GM23248 (cell line): Measurements from ENCODE around the gene AKAP13. TPM values are rescaled to one million over a fixed set of nuclear protein-coding genes. Genes with fewer than 3 reads are reported as not detected.

Source experiments
- DNase-seq: peaks from one replicate; pipeline ENCODE4 v3.0.0-alpha.2; 2015
- H2AFZ ChIP-seq: fragments of 200-600 bp; sonication (generic); 2 replicates; pipeline ENCODE4 v1.6.1; 2016; ENCODE audit warnings: antibody characterized with exemption
- H3F3A ChIP-seq: fragments of 200-600 bp; sonication (generic); 2 replicates; pipeline ENCODE4 v1.6.1; 2016; ENCODE audit warnings: mild to moderate bottlenecking, antibody characterized with exemption, mixed run types; ENCODE audit not compliant: insufficient read depth
- H3K27ac ChIP-seq: fragments of 200-600 bp; sonication (generic); 2 replicates; pipeline ENCODE4 v1.5.1; 2016; ENCODE audit warnings: mild to moderate bottlenecking
- H3K27me3 ChIP-seq: fragments of 200-600 bp; sonication (generic); replicated peaks from 2 replicates; pipeline ENCODE4 v1.6.1; 2016; ENCODE audit warnings: mild to moderate bottlenecking; ENCODE audit not compliant: insufficient read depth
- H3K36me3 ChIP-seq: fragments of 200-600 bp; sonication (generic); 2 replicates; pipeline ENCODE4 v1.6.1; 2016; ENCODE audit warnings: low read depth, mild to moderate bottlenecking
- H3K4me1 ChIP-seq: fragments of 200-600 bp; sonication (generic); 2 replicates; pipeline ENCODE4 v1.6.1; 2016; ENCODE audit warnings: mild to moderate bottlenecking; ENCODE audit not compliant: insufficient read depth
- H3K4me2 ChIP-seq: fragments of 200-600 bp; sonication (generic); one replicate; pipeline ENCODE4 v1.6.1; 2016; ENCODE audit warnings: mild to moderate bottlenecking; ENCODE audit not compliant: unreplicated experiment
- H3K4me3 ChIP-seq: fragments of 200-600 bp; sonication (generic); 2 replicates; pipeline ENCODE4 v1.5.1; 2016; ENCODE audit warnings: mild to moderate bottlenecking
- H3K79me2 ChIP-seq: fragments of 200-600 bp; sonication (generic); 2 replicates; pipeline ENCODE4 v1.6.1; 2016; ENCODE audit warnings: mild to moderate bottlenecking; ENCODE audit not compliant: insufficient read depth
- H3K9ac ChIP-seq: fragments of 200-600 bp; sonication (generic); 2 replicates; pipeline ENCODE4 v1.6.1; 2016; ENCODE audit warnings: mild to moderate bottlenecking
- H3K9me2 ChIP-seq: fragments of 200-600 bp; sonication (generic); 2 replicates; pipeline ENCODE4 v1.6.1; 2016; ENCODE audit warnings: mixed run types, mild to moderate bottlenecking, moderate library complexity; ENCODE audit not compliant: insufficient read depth
- H3K9me3 ChIP-seq: fragments of 200-600 bp; sonication (generic); one replicate; pipeline ENCODE4 v1.6.1; 2017; ENCODE audit warnings: low read depth
- H4K20me1 ChIP-seq: fragments of 200-600 bp; sonication (generic); 2 replicates; pipeline ENCODE4 v1.6.0; 2016; ENCODE audit not compliant: insufficient read depth
- EZH2 ChIP-seq: fragments of 200-600 bp; sonication (generic); IDR thresholded peaks from 2 replicates; pipeline ENCODE4 v1.6.1; 2018; ENCODE audit warnings: antibody characterized with exemption, mild to moderate bottlenecking; ENCODE audit not compliant: insufficient read depth, poor library complexity, severe bottlenecking
- EZH2phosphoT487 ChIP-seq: fragments of 200-600 bp; sonication (generic); IDR thresholded peaks from 2 replicates; pipeline ENCODE4 v1.6.1; 2018; ENCODE audit warnings: antibody characterized with exemption, moderate library complexity, mild to moderate bottlenecking, low read depth; ENCODE audit not compliant: insufficient read depth
- WGBS, 2 experiments: methylation state at CpG; one replicate each; pipeline ENCODE4 v1.1.6; 2015 to 2017; ENCODE audit warnings: low lambda C conversion rate in 2 of 2, low coverage in 1 of 2; ENCODE audit errors: missing lambda C conversion rate in 2 of 2; 5-methylcytosine and 5-hydroxymethylcytosine counted together
- in situ Hi-C: fragments of 300-500 bp; cut with MboI; formaldehyde crosslinking; loops from 2 replicates; pipeline ENCODE4 v1.15.0; 2020
- polyA plus RNA-seq: library from polyadenylated mRNA; unstranded; fragments of >200 nt; fragmentation: Nextera tagmentation; extraction: Ambion mirVana; gene quantifications from 2 replicates; pipeline ENCODE4 v1.2.1, GENCODE V29; 2016
- total RNA-seq: library from RNA; depleted of rRNA; stranded (reverse); fragments of >200 nt; shearing (Covaris generic); gene quantifications from 2 replicates; pipeline ENCODE4 v1.2.3, GENCODE V29; 2014

Gene AKAP13
- total and polyA plus RNA-seq, 2 experiments from 2014 or later: 26.5 to 27.7 TPM

DNA sequence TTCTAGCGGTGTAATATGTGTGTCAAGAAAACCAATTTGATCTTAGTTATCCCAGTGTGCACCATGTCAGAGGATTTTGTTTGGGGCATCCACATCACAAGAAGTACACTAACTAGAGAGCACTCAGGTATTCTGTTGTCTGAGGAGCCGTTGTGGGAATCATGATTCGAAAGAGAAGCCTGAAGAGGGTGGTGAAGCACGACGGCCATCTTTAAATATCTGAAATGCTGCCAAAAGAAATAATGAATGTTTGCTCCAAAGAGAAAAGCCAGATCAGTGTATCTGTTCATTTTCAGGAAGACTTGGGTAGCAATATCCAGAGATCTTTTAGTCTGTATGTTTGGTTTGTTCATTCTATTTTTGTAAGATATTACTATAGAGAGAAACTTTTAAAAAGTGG, 233.7 kb downstream of the AKAP13 start:
- H3K9me3 ChIP-seq: no peaks in the 10 kb centered on the region
- H3K79me2 ChIP-seq: peaks cover 63% of the 10 kb centered on the region
- H3K4me1 ChIP-seq: peaks cover 33% of the 10 kb centered on the region
- no peak overlapping the region for H3K9ac ChIP-seq
- H4K20me1 ChIP-seq: no peaks in the 10 kb centered on the region
- in situ Hi-C loops: no loop called here
- no peak overlapping the region for H3K4me3 ChIP-seq
- peaks cover 46% of the 10 kb centered on the region for H3F3A ChIP-seq
- no peaks in the 10 kb centered on the region for H3K27me3 ChIP-seq
- no peaks in the 10 kb centered on the region for H3K36me3 ChIP-seq
- no peaks in the 10 kb centered on the region for H3K9me2 ChIP-seq
- 40 to 42% methylated on average over 5 of the region's 5 CpGs for WGBS, 2 experiments
- no peak for TF ChIP-seq EZH2
- H2AFZ ChIP-seq: no peak overlapping the region
- peak; percentile 15 for DNase-seq
- H3K4me2 ChIP-seq: no peak overlapping the region
- H3K27ac ChIP-seq: no peak overlapping the region

DNA sequence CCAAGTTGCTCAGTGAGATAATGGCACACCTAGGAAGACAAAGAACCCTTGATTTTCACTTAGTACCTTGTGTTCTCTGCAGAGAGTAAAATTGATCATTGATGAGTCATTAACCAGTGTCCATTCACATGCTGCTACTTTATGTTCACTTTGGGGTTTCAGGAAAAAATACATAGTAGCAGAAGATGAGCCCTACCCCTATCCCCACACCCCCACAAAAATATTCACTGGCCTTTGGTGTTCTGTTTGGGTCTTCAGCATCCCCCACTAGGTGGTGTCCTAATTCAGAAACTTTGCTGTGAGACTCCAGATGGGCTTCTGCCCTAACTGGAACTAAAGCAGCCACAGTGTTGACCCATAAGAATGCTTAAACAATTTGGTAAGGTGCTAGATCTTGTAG, 235.5 kb downstream of the AKAP13 start:
- peaks cover 59% of the 10 kb centered on the region for H3K79me2 ChIP-seq
- peak overlapping the region; percentile 93 for H3K27ac ChIP-seq
- peaks cover 54% of the 10 kb centered on the region for H3F3A ChIP-seq
- H3K9ac ChIP-seq: peak overlapping the region; percentile 92
- H3K9me2 ChIP-seq: no peaks in the 10 kb centered on the region
- no peaks in the 10 kb centered on the region for H3K9me3 ChIP-seq
- in situ Hi-C loops: no loop called here
- no peaks in the 10 kb centered on the region for H3K27me3 ChIP-seq
- H3K4me1 ChIP-seq: peaks cover 45% of the 10 kb centered on the region
- DNase-seq: peak; percentile 61
- TF ChIP-seq EZH2: no peak
- no peak for TF ChIP-seq EZH2phosphoT487
- peak overlapping the region; percentile 96 for H3K4me2 ChIP-seq
- H3K4me3 ChIP-seq: no peak overlapping the region
- no peak overlapping the region for H2AFZ ChIP-seq
- H4K20me1 ChIP-seq: no peaks in the 10 kb centered on the region
- H3K36me3 ChIP-seq: no peaks in the 10 kb centered on the region

DNA sequence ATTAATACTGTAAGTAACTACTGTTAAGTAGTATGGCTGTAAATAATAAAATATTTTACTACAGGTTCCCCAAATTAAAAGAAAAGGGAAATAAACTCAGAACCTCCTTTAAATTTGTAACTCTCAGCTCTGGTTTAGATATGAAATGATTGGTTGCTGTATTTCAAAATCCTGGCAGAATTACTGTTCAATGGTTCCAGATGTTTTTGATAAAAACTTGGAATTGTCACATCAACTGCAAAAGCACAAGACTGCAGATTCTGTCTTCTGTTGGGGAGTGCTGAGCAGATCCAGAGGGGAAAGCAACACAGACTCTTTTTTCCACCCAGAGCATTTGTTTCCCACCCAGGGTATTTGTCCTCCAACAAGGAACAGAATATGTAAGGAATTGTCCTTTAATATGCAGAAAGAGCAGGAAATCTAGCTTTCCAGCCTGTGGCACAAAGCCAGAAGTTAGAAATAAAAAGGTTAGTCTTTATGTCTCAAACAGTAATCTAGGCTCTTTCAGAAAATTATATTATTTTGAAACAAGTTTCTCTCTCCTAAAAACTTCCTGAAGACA, 236.2 kb downstream of the AKAP13 start:
- Histone ChIP-seq H3K27ac (peak overlapping the region; percentile 93), H3K9me2 (no peaks in the 10 kb centered on the region), H3K79me2 (peaks cover 59% of the 10 kb centered on the region), H4K20me1 (no peaks in the 10 kb centered on the region), H3K9ac (peak overlapping the region; percentile 92), H3K4me3 (no peak overlapping the region), H3K27me3 (no peaks in the 10 kb centered on the region), H3K9me3 (no peaks in the 10 kb centered on the region), H3K4me1 (peaks cover 52% of the 10 kb centered on the region), H3K4me2 (peak overlapping the region; percentile 96), H3K36me3 (no peaks in the 10 kb centered on the region), H2AFZ (no peak overlapping the region), H3F3A (peaks cover 61% of the 10 kb centered on the region)
- peak; percentile 73 for DNase-seq
- in situ Hi-C loops: no loop called here
- TF ChIP-seq EZH2phosphoT487 (no peak), EZH2 (no peak)

DNA sequence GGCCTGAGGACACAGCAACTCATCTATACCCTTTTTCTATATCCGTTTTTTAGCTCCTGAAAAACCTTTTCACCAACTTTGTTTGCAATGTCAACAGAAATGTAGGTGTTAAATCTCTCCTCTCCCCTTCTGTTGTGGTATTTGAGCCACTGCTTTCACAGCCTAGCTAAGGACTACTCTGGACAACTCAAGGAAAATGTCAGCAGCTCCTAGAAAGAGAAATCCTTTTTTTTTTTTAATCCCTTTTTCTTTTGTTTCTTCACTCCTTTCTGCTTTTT, 237.8 kb downstream of the AKAP13 start:
- H3K27me3 ChIP-seq: no peaks in the 10 kb centered on the region
- peaks cover 66% of the 10 kb centered on the region for H3K4me1 ChIP-seq
- H3K36me3 ChIP-seq: no peaks in the 10 kb centered on the region
- 0 to 8% methylated on average over 1 of the region's 1 CpG for WGBS, 2 experiments
- peaks cover 67% of the 10 kb centered on the region for H3K79me2 ChIP-seq
- peak overlapping the region; percentile 96 for H3K4me2 ChIP-seq
- no peaks in the 10 kb centered on the region for H3K9me2 ChIP-seq
- H3K9ac ChIP-seq: peak overlapping the region; percentile 92
- DNase-seq: peak; percentile 37
- no peaks in the 10 kb centered on the region for H4K20me1 ChIP-seq
- 0 out of 2 replicates have a peak overlapping the region, but pooled peaks have one; percentile 12 for H2AFZ ChIP-seq
- in situ Hi-C loops: no loop called here
- peak overlapping the region; percentile 93 for H3K27ac ChIP-seq
- TF ChIP-seq EZH2phosphoT487: no peak
- TF ChIP-seq EZH2: no peak
- peaks cover 75% of the 10 kb centered on the region for H3F3A ChIP-seq
- H3K4me3 ChIP-seq: peak overlapping the region; percentile 74
- H3K9me3 ChIP-seq: no peaks in the 10 kb centered on the region

DNA sequence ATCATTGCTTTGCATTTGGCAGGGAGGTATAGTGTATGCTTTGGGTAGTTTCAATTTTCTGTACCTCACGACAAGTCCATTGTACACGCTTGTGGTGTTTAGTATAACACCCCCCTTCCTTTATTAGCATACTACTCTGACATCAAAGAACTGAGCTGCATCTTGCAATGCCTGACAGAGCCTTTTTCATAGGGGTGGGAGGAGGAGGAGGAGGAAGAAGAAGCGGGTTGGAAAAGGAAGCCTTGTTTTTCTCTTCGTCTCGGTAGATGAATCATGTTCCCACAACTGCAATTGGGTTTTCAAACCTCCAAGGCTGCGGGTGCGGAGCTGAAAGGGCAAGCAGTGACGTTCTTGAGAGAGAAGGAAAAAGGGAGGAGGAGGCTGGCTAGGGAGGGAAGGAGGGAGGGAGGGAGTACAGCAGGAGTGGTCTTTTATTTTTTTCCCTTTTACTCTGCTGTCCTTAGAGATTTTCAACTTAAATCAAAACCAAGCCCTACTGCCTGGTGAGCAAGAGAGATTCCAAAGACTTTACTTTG, 238.6 kb downstream of the AKAP13 start:
- Histone ChIP-seq H4K20me1 (no peaks in the 10 kb centered on the region), H3K4me1 (peaks cover 75% of the 10 kb centered on the region), H3F3A (peaks cover 84% of the 10 kb centered on the region), H3K9me3 (no peaks in the 10 kb centered on the region), H3K27ac (peak overlapping the region; percentile 93), H3K9ac (peak overlapping the region; percentile 92), H3K36me3 (no peaks in the 10 kb centered on the region), H3K4me2 (peak overlapping the region; percentile 96), H3K9me2 (no peaks in the 10 kb centered on the region), H3K27me3 (no peaks in the 10 kb centered on the region), H3K4me3 (peak overlapping the region; percentile 74), H2AFZ (peak overlapping the region; percentile 20; the same call in 1 of the 2 replicates), H3K79me2 (peaks cover 69% of the 10 kb centered on the region)
- 1 to 5% methylated on average over 8 of the region's 8 CpGs for WGBS, 2 experiments
- TF ChIP-seq EZH2phosphoT487 (no peak), EZH2 (no peak)
- DNase-seq: peak; percentile 98
- in situ Hi-C loops: no loop called here
